ENCODE measurements around the gene IGF1R.

DNA sequence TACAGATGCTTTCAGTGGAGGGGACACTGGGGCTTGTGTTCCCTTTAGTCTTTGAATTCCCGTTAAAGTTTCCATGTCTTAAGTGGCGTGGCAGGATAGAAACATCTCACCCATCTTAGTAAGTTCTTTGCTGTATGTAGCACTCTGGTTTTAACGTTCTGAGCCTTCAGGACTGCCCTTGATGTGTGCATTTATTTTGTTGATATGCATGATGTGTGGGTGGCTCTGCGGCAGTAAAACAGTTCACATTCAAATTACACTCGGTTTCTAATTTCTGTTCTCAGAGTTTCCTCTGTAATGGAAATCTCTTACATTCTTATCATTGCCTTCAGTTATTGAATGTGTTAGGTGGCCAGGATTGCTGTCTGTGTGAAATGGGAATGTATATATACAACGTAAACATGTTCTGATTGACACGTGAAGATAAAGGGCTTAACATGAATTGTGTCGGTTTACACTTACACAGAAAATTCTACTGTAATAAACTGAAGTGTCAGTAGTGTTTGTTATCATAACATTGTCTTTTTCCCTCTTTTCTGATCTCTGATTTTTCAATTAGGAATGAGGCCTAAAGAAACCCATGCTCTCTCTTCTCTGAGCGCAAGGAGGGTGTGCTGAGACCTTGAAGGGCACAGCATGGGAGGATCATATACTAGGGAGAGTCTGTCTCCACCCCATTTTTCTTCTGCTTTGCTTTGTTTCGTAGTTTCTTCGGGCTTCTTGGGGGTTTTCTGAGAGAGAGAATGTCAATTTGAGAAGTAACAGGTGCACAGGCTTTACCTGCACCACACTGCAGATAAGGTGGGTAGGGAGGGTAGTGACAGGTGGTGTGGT is 51.5 kb downstream of the IGF1R start:
- no peak for TF ChIP-seq EZH2phosphoT487 (conservative IDR thresholded peaks at IDR 0.05; ENCODE audit: low read length)
- TF ChIP-seq, protein P1, sequence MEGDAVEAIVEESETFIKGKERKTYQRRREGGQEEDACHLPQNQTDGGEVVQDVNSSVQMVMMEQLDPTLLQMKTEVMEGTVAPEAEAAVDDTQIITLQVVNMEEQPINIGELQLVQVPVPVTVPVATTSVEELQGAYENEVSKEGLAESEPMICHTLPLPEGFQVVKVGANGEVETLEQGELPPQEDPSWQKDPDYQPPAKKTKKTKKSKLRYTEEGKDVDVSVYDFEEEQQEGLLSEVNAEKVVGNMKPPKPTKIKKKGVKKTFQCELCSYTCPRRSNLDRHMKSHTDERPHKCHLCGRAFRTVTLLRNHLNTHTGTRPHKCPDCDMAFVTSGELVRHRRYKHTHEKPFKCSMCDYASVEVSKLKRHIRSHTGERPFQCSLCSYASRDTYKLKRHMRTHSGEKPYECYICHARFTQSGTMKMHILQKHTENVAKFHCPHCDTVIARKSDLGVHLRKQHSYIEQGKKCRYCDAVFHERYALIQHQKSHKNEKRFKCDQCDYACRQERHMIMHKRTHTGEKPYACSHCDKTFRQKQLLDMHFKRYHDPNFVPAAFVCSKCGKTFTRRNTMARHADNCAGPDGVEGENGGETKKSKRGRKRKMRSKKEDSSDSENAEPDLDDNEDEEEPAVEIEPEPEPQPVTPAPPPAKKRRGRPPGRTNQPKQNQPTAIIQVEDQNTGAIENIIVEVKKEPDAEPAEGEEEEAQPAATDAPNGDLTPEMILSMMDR (IDR thresholded peaks at IDR 0.05; ENCODE audit: insufficient read depth, low read length, poor library complexity, severe bottlenecking) = no peak
